ENCODE results near the gene KCNB1. TPM values are rescaled to one million over a fixed set of nuclear protein-coding genes. Genes with fewer than 3 reads are reported as not detected.

The KCNB1 gene
- under 0.01 TPM for polyA plus RNA-seq (2013, experiment 1 of 2)
- under 0.01 TPM for polyA plus RNA-seq (2013, experiment 2 of 2)

DNA sequence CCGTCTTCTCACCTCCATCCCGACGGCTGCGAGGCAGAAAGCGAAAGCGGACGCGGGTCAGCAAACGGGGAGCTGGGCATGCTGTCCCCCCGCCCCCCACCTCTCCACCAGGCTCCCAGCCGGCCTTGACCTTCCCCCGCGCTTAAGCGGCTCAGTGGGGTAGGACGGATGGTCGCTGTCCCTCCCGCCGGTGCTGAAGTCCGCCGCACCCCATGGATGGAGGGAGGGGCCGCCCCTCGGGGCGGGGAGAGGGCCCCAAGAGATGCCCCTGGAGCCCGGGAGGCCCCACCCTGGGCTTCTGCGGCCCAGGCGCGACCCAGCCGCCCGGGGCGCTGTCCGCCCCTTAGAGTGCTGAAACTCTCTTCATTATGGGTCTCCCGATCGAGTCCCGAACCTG, at the start of gene KCNB1:
Gene KCNB1 (minus strand): TSS at position 48 of the 397 bp plus-strand sequence. CDS start 188 bp downstream, outside the sequence.
- H2BK5ac ChIP-seq (ENCODE audit: low read depth, low read length, poor library complexity, severe bottlenecking): no peak within 1 kb of the TSS
- H3K36me3 ChIP-seq (ENCODE audit: control insufficient read depth in 1 of 2, insufficient read depth in 2 of 2, low read depth in 1 of 2, low read length in 2 of 2): peaks cover 0 to 3% of the 10 kb centered on the region in 2 experiments
- H4K91ac ChIP-seq (ENCODE audit: low read length): no peak within 1 kb of the TSS
- H3K14ac ChIP-seq (ENCODE audit: low read length in 2 of 2): no peak within 1 kb of the TSS
- H3K4ac ChIP-seq (ENCODE audit: low read depth in 1 of 2, low read length in 2 of 2): no peak within 1 kb of the TSS
- H2AK5ac ChIP-seq (ENCODE audit: low read length, severe bottlenecking): no peak within 1 kb of the TSS
- no peak within 1 kb of the TSS for H3K23ac ChIP-seq (ENCODE audit: low read length in 2 of 2)
- H3K18ac ChIP-seq (ENCODE audit: low read depth in 1 of 2, low read length in 2 of 2): no peak within 1 kb of the TSS
- no peak within 1 kb of the TSS for H2BK12ac ChIP-seq (ENCODE audit: low read length in 2 of 2)
- no peak within 1 kb of the TSS for H3K9ac ChIP-seq (ENCODE audit: low read length)
- no peaks in the 10 kb centered on the region for H3K79me1 ChIP-seq (replicated peaks; ENCODE audit: low read length, poor library complexity, severe bottlenecking)
- no peak within 1 kb of the TSS for H3K27ac ChIP-seq (ENCODE audit: low read length, poor library complexity, severe bottlenecking)
- H3K27me3 ChIP-seq (ENCODE audit: control insufficient read depth in 1 of 2, insufficient read depth in 1 of 2, low read length in 2 of 2): peaks cover 86 to 90% of the 10 kb centered on the region in 2 experiments
- no peaks in the 10 kb centered on the region for H3K9me3 ChIP-seq (ENCODE audit: control insufficient read depth, low read length)
- peak within 1 kb of the TSS in 1 of 2 experiments; percentile 66 for H3K4me3 ChIP-seq (ENCODE audit: insufficient read depth in 1 of 2, low read depth in 1 of 2, low read length in 2 of 2)
- no peak within 1 kb of the TSS for H3K4me2 ChIP-seq (ENCODE audit: low read length, poor library complexity, severe bottlenecking)
- no peak within 1 kb of the TSS for H2AFZ ChIP-seq (ENCODE audit: low read depth, low read length)
- peaks cover 17% of the 10 kb centered on the region for H3K4me1 ChIP-seq (ENCODE audit: control insufficient read depth, insufficient read depth, low read depth, low read length)
- no peak within 1 kb of the TSS for H2BK15ac ChIP-seq (ENCODE audit: low read depth, poor library complexity, severe bottlenecking)
- DNase-seq: peak; percentile 43
- no peak within 1 kb of the TSS for H4K8ac ChIP-seq (ENCODE audit: low read length)
- H2BK120ac ChIP-seq (ENCODE audit: low read depth, low read length): no peak within 1 kb of the TSS
- 2% methylated on average over 17 of the region's 34 CpGs for WGBS

DNA sequence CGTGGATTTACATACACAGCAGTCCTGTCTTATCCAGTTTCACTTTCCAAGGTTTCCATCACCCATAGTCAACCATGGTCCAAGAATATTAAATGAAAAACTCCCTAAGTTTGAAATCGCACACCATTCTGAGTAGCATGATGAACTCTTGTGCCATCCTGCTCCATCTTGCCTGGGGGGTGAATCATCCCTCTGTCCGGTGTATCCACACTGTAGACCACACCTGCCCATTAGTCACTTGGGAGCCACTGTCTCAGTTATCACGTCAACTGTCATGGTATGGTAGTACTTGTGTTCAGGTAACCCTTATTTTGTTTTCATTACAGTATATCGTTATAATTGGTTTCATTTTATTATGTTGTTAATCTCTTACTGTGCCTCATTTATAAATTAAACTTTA, 47.0 kb upstream of the KCNB1 start:
- Histone ChIP-seq H3K18ac (ENCODE audit: low read depth in 1 of 2, low read length in 2 of 2) (no peak overlapping the region), H4K91ac (ENCODE audit: low read length) (no peak overlapping the region), H2AFZ (ENCODE audit: low read depth, low read length) (no peak overlapping the region), H3K4me2 (ENCODE audit: low read length, poor library complexity, severe bottlenecking) (no peak overlapping the region), H2BK5ac (ENCODE audit: low read depth, low read length, poor library complexity, severe bottlenecking) (no peak overlapping the region), H3K14ac (ENCODE audit: low read length in 2 of 2) (no peak overlapping the region), H3K9ac (ENCODE audit: low read length) (no peak overlapping the region), H2BK120ac (ENCODE audit: low read depth, low read length) (no peak overlapping the region), H3K79me1 (replicated peaks; ENCODE audit: low read length, poor library complexity, severe bottlenecking) (peaks cover 3% of the 10 kb centered on the region), H3K36me3 (ENCODE audit: control insufficient read depth in 1 of 2, insufficient read depth in 2 of 2, low read depth in 1 of 2, low read length in 2 of 2) (peaks cover 9 to 98% of the 10 kb centered on the region in 2 experiments), H2BK12ac (ENCODE audit: low read length in 2 of 2) (no peak overlapping the region), H3K9me3 (ENCODE audit: control insufficient read depth, low read length) (no peaks in the 10 kb centered on the region), H4K8ac (ENCODE audit: low read length) (no peak overlapping the region), H3K4me3 (ENCODE audit: insufficient read depth in 1 of 2, low read depth in 1 of 2, low read length in 2 of 2) (no peak overlapping the region), H3K23ac (ENCODE audit: low read length in 2 of 2) (no peak overlapping the region), H3K27ac (ENCODE audit: low read length, poor library complexity, severe bottlenecking) (no peak overlapping the region), H3K4ac (ENCODE audit: low read depth in 1 of 2, low read length in 2 of 2) (no peak overlapping the region), H3K4me1 (ENCODE audit: control insufficient read depth, insufficient read depth, low read depth, low read length) (no peaks in the 10 kb centered on the region), H3K27me3 (ENCODE audit: control insufficient read depth in 1 of 2, insufficient read depth in 1 of 2, low read length in 2 of 2) (no peaks in the 10 kb centered on the region), H2AK5ac (ENCODE audit: low read length, severe bottlenecking) (no peak overlapping the region), H2BK15ac (ENCODE audit: low read depth, poor library complexity, severe bottlenecking) (no peak overlapping the region)
- DNase-seq: no peak
- WGBS: 75% methylated on average over 4 of the region's 5 CpGs

DNA sequence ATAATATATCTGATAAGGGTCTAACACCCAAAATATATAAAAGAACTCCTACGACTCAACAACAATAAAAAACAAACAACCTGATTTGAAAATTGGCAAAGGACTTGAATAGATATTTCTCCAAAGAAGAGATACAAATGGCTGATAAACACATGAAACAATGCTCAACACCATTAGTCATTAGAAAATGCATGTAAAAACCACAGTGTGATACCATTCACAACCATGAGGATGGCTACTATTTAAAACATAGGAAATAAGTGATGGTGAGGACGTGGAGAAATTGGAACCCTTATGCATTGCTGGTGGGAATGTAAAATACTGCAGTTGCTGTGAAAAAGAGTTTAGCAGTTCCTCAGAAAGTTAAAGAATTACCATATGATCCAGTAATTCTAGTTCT, 44.1 kb upstream of the KCNB1 start:
- Histone ChIP-seq H3K4me2 (ENCODE audit: low read length, poor library complexity, severe bottlenecking) (no peak overlapping the region), H3K36me3 (ENCODE audit: control insufficient read depth in 1 of 2, insufficient read depth in 2 of 2, low read depth in 1 of 2, low read length in 2 of 2) (peaks cover 12 to 98% of the 10 kb centered on the region in 2 experiments), H3K23ac (ENCODE audit: low read length in 2 of 2) (no peak overlapping the region), H2BK12ac (ENCODE audit: low read length in 2 of 2) (no peak overlapping the region), H3K27me3 (ENCODE audit: control insufficient read depth in 1 of 2, insufficient read depth in 1 of 2, low read length in 2 of 2) (no peaks in the 10 kb centered on the region), H2AK5ac (ENCODE audit: low read length, severe bottlenecking) (no peak overlapping the region), H3K18ac (ENCODE audit: low read depth in 1 of 2, low read length in 2 of 2) (no peak overlapping the region), H2BK5ac (ENCODE audit: low read depth, low read length, poor library complexity, severe bottlenecking) (no peak overlapping the region), H4K91ac (ENCODE audit: low read length) (no peak overlapping the region), H3K4me1 (ENCODE audit: control insufficient read depth, insufficient read depth, low read depth, low read length) (no peaks in the 10 kb centered on the region), H3K79me1 (replicated peaks; ENCODE audit: low read length, poor library complexity, severe bottlenecking) (peaks cover 3% of the 10 kb centered on the region), H2BK120ac (ENCODE audit: low read depth, low read length) (no peak overlapping the region), H2AFZ (ENCODE audit: low read depth, low read length) (no peak overlapping the region), H3K14ac (ENCODE audit: low read length in 2 of 2) (no peak overlapping the region), H3K9me3 (ENCODE audit: control insufficient read depth, low read length) (no peaks in the 10 kb centered on the region), H3K4me3 (ENCODE audit: insufficient read depth in 1 of 2, low read depth in 1 of 2, low read length in 2 of 2) (no peak overlapping the region), H3K9ac (ENCODE audit: low read length) (no peak overlapping the region), H3K4ac (ENCODE audit: low read depth in 1 of 2, low read length in 2 of 2) (no peak overlapping the region), H3K27ac (ENCODE audit: low read length, poor library complexity, severe bottlenecking) (no peak overlapping the region), H2BK15ac (ENCODE audit: low read depth, poor library complexity, severe bottlenecking) (no peak overlapping the region), H4K8ac (ENCODE audit: low read length) (no peak overlapping the region)
- no peak for DNase-seq
- 43% methylated on average over 1 of the region's 2 CpGs for WGBS

DNA sequence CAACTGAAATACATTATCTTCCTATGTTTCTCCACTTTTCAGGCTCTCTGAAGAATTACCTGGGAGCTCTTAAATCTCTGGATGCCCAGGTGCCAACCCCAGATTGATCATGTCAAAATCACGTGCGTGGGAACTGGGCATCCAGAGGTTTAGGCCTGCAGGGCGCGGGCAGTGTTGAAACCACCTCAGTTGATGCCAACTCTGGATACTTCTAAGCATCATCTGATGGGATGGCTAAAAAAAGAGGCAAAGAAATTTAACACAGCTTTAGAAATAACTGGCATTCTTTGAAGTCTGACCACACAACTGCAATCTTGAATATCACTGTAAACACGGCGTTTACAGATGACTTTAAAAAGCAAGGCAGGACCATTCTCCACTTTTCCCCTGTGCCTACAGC, 43.6 kb upstream of the KCNB1 start:
- Histone ChIP-seq H2BK120ac (ENCODE audit: low read depth, low read length) (no peak overlapping the region), H3K23ac (ENCODE audit: low read length in 2 of 2) (no peak overlapping the region), H3K4me2 (ENCODE audit: low read length, poor library complexity, severe bottlenecking) (no peak overlapping the region), H3K4me1 (ENCODE audit: control insufficient read depth, insufficient read depth, low read depth, low read length) (no peaks in the 10 kb centered on the region), H3K27me3 (ENCODE audit: control insufficient read depth in 1 of 2, insufficient read depth in 1 of 2, low read length in 2 of 2) (no peaks in the 10 kb centered on the region), H4K91ac (ENCODE audit: low read length) (no peak overlapping the region), H2BK12ac (ENCODE audit: low read length in 2 of 2) (no peak overlapping the region), H3K14ac (ENCODE audit: low read length in 2 of 2) (no peak overlapping the region), H3K9me3 (ENCODE audit: control insufficient read depth, low read length) (no peaks in the 10 kb centered on the region), H2AFZ (ENCODE audit: low read depth, low read length) (no peak overlapping the region), H3K4ac (ENCODE audit: low read depth in 1 of 2, low read length in 2 of 2) (no peak overlapping the region), H3K27ac (ENCODE audit: low read length, poor library complexity, severe bottlenecking) (no peak overlapping the region), H3K4me3 (ENCODE audit: insufficient read depth in 1 of 2, low read depth in 1 of 2, low read length in 2 of 2) (no peak overlapping the region), H2BK15ac (ENCODE audit: low read depth, poor library complexity, severe bottlenecking) (no peak overlapping the region), H4K8ac (ENCODE audit: low read length) (no peak overlapping the region), H3K36me3 (ENCODE audit: control insufficient read depth in 1 of 2, insufficient read depth in 2 of 2, low read depth in 1 of 2, low read length in 2 of 2) (peaks cover 15 to 98% of the 10 kb centered on the region in 2 experiments), H2AK5ac (ENCODE audit: low read length, severe bottlenecking) (no peak overlapping the region), H3K79me1 (replicated peaks; ENCODE audit: low read length, poor library complexity, severe bottlenecking) (peaks cover 3% of the 10 kb centered on the region), H2BK5ac (ENCODE audit: low read depth, low read length, poor library complexity, severe bottlenecking) (no peak overlapping the region), H3K9ac (ENCODE audit: low read length) (no peak overlapping the region), H3K18ac (ENCODE audit: low read depth in 1 of 2, low read length in 2 of 2) (no peak overlapping the region)
- WGBS: 90% methylated on average over 6 of the region's 6 CpGs
- DNase-seq: no peak
